GM15510 (cell line): ENCODE measurements around the gene CDK18.

Source experiments
- POLR2A ChIP-seq: IDR thresholded peaks from 3 replicates; pipeline ENCODE4 v1.6.1; 2011; ENCODE audit warnings: borderline replicate concordance; ENCODE audit not compliant: insufficient read length; ENCODE audit errors: extremely low read depth

Gene CDK18

DNA sequence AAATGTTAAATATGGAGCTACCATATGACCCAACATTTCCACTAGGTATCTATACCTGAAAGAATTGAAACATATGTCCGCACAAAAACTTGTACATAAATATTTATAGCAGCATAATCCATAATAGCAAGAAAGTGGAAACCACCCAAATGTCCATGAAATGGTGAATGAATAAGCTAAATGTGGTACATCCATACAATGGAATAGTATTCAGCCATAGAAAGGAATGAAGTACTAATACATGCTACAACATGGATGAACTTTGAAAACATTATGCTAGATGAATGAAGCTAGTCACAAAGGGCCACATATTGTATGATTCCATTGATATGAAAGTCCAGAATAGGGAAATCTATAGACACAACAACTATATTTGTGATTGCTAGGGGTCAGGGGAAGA is 28.6 kb upstream of the CDK18 start:
- no peak for TF ChIP-seq POLR2A

DNA sequence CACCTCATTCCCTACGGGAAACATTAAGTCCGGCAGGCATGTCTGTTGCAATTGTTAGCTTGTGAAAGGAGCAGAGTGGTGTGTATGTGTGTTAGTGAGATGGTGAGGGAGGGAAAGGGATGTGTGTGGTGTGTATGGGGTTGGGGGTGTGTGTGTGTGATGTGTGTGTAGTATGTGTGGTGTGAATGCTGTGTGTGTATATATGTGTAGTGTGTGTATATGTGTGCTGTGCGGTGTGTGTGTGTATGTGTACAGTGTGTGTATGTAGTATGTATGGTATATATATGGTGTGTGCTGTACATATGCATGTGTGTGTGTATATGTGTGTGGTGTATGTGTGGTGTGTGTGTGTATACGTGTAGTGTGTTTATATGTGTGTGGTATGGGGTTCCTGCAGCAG is 27.8 kb upstream of the CDK18 start:
- TF ChIP-seq POLR2A, result no peak

DNA sequence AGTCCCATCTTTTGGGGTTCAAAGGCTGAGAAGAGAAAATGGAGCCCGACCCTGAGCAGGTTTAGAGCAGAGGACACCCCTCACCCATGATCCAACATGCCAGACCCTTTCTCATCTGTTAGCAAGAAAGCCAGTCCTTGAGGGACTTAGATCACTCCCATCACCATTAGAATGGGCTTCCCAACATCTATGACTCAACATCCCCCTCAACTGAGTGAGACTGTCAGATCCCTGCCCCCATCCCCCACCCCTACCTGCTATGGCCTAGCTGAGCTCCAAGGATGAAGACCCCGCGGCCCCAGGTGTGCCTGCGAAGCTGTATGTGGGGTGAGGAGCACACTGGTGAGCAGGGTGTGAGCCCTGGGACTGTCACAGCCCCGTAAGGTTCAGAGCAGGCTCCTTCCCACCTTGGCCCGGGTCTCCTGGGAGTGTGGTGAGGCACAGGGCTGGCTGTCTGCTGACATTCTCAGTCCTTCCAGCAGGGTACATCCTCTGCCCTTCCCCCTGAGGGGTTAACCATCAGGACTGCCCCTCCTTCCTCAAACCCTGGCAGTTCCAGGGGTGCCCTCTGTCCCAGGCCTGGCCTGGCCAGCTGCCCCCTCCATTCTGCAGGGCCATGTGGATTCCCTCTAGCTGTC is 27.2 kb upstream of the CDK18 start:
- TF ChIP-seq POLR2A, result no peak

DNA sequence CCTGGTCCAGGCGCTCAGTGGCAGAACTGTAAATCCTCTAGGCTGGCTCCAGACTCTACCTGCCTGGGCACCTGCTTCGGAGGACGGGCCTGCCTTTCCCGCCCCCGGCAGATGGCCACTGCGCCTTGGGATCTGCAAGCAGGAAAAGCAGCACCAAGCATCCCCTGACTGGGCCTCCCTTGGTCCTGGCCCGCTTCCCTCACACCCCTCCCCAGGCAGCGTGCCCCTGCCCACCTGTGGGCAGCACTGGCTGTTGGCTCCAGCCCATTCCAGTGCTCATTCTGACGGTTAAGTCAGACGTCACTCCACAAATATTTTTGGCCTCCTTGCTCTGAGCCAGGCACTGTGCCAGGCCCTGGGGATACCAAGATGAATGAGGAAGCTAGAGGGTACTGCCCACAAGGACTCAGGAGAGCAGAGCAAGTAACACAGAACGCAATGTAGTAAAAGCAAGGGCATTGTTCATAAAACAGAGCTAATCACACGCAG is 26.7 kb upstream of the CDK18 start:
- no peak for TF ChIP-seq POLR2A

DNA sequence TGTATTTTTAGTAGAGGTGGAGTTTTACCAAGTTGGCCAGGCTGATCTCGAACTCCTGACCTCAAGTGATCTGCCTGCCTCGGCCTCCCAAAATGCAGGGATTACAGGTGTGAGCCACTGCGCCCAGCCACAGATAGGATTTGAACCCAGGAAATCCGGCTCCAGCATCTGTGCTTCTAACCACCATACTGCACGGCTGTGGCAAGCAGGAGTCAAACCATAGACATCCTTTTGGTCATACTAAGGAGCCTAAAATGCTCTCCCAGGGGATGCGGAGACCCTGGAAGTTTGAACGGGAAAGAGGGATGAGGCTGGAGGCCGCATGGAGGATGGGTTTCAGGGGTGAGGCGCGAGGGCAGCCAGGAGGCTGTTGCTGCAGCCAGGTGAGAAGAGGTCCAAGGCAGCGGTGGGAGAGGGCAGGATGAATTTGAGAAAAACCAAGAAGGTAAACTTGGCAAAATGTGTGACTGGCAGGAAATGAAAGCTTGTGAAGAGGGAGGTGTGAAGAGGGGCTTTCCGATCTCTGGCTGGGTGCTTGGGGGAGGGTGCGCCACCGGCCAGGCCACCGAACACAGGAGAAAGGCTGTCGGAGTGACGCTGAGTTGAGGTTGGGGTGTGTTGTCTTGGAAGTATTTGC is 24.0 kb upstream of the CDK18 start:
- no peak for TF ChIP-seq POLR2A

DNA sequence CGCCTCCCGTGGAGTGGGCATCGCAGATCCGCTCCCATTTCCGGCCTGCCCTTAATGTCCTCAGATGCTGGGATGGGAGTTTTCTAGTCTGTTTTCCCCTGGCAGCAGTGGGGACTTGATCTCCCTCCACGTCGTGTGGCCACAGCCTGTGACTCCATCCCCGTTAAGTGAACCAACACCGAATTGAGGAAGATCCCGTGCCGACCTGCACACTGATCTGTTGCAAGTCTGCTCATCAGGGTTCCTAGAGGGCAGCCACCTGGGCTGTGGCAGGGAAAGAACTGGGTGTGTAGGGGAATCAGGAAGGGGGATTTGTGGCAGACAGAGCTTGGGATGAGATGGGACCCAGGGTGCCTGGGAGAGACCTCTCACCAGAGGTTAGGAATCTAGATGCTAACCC is 23.3 kb upstream of the CDK18 start:
- TF ChIP-seq POLR2A, result no peak

DNA sequence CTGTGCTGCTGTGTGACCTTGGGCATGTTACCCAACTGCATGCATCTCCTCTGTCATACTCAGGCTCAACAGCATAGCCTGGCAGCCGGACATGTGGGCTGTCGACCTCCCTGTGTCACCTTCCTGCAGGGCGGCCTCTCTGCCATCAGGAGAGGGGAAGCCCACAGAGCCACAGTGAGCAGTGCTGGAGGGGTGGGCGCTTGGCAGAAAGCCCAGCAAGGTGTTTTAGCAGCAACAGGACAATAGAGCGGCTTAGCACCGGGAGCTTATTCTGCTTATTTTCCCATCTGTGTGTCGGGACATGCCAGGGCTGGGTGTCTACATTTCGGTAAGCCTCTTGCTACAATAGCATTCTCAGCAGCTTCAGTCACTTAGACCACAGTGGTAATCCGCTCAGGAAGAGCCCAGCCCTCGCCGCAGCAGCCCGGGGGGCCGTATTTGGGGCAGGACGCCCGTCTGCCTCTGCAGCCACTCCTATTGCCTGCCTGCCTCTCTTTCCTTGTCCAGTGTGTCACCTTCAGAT is 22.8 kb upstream of the CDK18 start:
- no peak for TF ChIP-seq POLR2A

DNA sequence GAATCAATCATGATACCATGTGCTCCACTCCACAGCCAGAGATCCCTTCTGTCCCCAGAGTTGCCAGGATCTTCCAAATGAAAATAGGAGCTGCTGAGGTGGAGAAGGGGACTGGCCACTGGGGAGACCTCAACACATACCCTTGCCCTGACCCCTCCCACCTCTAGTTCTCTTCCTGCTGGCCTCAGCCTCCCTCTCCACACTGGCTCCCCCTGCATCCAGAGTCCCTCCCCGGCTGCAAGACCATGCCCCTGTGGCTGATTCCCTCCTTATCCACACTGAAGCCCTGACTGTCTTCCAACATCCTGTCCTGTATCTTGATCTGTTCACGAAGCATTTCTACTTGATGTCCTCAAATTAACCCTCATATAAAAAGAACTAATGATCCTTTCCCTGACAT is 21.1 kb upstream of the CDK18 start:
- no peak for TF ChIP-seq POLR2A

DNA sequence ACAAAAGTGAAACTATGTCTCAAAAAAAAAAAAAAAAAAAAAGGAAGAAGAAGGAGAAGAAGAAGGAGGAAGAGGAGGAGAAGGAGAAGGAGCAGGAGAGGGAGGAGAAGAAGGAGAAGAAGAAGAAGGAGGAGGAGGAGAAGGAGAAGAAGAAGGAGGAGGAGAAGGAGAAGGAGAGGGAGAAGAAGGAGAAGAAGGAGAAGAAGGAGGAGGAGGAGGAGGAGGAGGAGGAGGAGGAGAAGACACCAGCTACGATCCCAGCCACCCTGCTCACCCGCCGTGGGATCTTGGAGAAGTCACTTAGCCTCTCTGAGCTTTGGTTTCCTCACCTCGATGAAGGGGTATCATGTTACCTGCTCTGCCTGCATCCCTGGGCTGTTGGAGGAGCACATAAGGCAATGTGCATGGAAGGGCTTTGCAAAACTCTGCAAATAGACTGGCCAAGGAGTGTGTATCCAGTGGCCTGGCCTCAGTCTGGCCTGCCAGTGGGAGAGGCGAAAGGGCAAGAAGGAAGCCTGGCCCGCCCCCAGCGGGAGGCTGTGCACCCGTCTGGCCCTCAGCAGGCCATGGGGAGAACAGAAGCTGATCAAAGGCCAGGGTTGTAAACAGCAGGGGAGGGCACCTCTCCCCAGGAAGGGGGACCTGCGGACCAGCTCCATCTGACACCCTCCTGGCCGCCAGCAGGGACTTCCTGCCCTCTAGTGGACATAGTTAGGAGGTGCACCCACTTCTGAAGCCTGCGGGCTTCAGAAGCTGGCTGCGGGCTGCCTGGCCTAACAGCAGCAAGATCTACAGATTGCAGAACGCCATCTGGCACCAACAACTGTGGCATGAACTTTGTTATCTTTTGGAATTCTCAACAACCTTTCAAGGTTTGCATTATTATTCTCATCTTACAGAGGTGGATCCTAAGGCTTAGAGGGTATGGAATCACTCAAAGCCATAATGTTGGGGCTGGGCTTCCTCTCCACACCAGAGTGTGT is 19.2 kb upstream of the CDK18 start:
- TF ChIP-seq POLR2A, result no peak

DNA sequence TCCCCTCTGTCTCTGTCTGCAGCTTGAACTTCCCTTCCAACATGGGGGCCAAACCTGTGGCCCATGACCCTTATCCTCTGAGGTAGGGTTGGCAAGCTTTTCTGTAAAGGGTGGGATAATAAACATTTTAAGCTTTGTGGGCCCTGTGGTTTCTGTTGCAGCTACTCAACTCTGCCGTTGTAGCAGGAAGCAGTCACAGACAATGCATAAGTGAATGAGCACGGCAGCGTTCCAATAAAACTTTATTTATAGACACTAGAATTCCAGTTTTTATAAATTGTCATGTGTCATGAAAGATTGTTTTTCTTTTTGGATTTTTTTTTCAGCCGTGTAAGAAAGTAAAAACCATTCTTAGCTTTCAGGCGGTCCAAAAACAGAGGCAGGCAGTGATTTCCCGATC is 18.2 kb upstream of the CDK18 start:
- no peak for TF ChIP-seq POLR2A

DNA sequence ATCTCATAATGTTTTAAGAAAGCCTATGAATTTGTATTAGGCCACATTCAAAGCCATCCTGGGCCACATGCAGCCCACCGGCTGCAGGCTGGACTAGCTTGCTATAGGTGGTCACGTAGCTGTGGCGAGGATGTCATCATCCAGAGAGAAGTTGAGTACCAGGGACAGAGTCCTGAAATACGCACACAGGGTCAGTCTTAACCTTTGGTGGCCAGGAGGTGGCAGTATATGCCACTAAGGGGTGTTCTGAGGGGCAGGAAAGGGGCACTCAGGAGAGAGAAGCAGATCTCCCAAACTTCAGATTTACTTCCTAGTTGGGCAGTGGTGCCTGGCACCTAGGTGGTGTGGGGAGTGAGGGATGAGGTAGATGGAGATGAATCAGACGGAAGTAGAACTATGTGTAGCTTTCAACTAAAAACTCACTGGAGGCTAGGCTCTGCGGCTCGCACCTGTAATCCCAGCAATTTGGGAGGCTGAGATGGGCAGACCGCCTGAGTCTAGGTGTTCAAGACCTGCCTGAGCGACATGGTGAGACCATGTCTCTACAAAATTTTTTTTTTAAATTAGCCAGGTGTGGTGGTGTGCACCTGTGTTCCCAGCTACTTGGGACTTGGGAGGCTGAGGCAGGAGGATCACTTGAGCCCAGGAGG is 16.3 kb upstream of the CDK18 start:
- TF ChIP-seq POLR2A, result no peak

DNA sequence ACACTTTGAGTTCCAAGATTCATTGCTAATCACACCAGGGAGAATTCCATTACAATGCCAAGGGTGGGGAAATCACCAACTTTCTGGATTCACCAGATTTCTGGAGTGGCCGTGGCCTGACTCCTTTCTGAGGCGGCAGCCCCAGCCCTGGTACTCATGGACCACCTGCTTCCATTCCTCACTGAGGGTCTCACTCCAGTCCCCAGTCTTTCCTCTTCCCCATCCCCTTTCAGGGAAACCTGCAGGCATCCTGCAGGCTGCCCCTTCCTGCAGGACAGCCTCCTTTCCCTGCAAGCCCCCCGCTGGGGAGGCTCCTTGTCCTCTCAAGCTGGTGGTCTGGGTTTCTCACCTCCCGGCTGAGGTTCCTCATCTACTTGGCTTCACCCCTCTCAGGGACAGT is 12.7 kb upstream of the CDK18 start:
- TF ChIP-seq POLR2A, result no peak

DNA sequence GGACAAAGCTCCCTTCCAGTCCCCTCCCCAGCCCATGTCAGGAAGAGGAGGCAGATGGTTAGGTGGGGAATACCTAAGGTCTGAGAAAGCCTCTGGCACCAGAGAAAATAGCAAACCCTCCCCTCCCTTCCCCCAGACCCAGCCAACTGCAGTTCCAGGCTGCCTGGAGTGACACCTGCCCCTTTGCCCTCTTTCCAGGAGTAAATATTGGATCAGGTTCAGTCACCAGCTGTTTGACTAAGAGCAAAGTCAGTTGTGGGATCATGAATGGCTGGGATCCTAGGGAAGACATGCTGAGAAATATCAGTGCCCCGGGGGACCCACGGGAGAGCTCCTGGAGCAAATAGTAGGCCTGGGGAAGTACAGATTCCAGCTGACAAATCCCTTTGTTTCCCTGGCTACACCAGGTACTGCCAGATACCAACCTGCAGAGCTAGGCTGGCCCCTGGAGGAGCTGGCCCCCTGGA is 12.2 kb upstream of the CDK18 start:
- TF ChIP-seq POLR2A, result no peak

DNA sequence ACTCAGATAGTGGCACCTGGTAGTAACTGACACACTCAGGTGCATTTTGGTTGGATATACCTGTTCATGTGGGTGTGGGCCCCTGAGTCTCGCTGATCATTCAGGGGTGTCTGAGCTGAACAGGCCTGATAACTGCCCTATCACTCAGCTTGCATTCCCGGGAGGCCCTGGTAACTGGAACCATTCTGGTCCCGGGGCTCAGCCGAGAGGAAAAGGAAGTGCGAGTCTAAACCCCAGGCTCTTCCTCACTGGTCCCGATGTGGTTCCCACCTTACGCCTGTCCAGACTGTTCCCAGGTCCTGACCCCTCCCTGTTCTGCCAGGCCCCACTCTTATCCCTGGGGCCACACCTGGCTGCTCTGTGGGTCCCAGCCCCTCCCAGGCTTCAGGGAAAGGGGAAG is 11.7 kb upstream of the CDK18 start:
- TF ChIP-seq POLR2A, result no peak

DNA sequence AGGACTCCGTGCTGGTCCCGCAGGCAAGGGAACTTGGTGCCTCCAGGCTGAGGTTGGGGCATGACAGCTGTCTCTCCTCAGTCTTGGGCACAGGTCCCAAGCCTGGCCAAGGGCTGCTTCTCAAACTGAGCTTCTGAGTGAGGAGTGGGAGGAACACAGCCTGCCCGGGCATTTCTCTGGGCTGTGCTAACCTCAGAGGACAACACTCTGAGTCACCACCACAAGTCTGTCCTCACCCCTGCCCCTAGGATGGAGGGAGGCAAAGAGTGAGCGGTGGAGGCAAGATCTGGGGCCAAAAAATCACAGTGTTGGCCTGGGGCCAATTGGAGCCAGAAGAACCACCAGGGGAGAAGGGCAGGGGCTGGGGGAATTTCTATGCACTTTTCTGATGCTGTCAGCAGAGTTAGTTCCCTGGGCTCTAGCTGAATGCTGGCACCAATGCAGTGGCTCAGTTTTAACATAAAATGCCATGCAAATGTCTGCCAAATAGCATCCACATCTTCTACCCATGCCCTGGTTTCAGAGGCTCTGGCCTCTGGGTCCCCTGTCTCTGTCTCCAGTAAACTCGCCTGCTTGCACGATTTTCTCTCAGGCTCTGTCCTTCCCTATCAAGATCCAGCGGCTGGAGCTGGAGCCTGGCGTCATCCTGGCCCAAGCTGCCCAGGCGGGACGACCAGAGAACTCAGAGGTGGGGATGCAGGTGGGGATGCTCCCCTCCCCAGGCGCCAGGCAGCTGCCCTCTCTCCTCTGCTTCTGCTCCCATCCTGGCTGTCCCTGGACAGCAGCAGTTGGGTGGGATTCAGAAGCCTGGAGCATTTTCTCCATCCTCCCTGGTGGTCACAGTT is 11.0 kb upstream of the CDK18 start:
- TF ChIP-seq POLR2A, result no peak

DNA sequence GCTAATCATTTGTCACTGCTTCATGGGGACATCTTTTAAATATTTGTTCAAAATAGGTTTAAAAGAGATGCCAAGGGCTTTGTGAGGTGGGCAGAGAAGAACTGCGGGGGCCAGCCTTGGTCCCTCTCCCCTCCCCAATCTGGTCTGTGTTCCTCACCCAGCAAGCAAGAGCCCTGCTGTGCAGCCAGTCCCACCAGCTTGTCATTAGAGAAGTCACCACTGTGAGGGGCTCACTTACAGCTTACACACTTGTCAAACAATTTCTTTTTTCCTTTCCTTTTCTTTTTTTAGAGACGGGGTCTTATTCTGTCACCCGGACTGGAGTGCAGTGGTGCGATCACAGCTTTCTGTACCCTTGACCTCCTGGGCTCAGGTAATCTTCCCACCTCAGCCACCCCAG is 10.4 kb upstream of the CDK18 start:
- no peak for TF ChIP-seq POLR2A
